ENCODE results near the gene STPG2. TPM values are rescaled to one million over a fixed set of nuclear protein-coding genes. Genes with fewer than 3 reads are reported as not detected.

Gene STPG2
- total RNA-seq, 4 donors from 2014 or later, result 0.79 to 1.2 TPM; not detected in 2

DNA sequence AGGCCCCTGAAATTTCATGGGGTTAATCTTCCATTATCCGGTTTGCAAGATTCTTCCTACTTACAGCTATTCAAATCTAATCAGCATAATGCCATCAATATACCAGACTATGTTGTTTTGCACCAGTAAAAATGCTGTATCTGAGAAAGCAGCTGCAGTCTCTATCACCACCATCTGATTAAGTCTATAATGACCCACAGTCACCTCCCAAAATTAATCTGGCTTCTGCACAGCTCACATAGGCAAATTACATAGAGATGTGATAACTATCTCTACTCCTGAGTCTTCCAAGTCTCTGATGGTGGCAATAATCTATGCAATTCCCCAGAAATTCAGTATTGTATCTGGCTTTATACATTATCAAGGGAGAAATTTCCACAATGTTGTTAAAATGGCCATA lies 113.2 kb downstream of the STPG2 start:
- Histone ChIP-seq H3K36me3 (no peaks in the 10 kb centered on the region), H3K4me1 (no peaks in the 10 kb centered on the region), H3K27ac (no peak overlapping the region), H3K9me3 (peaks cover 0 to 3% of the 10 kb centered on the region in 2 donors), H3K4me3 (no peak overlapping the region), H3K27me3 (no peaks in the 10 kb centered on the region)
- 79% methylated on average over 1 of the region's 1 CpG; no CpG with 5 or more reads in 1 of the 2 donors for WGBS, 2 donors (ENCODE audit: low coverage in 1 of 2)
- TF ChIP-seq POLR2AphosphoS5 (IDR thresholded peaks at IDR 0.05) (no peak), CTCF (IDR thresholded peaks at IDR 0.05) (no peak), POLR2A (IDR thresholded peaks at IDR 0.05) (no peak), EP300 (IDR thresholded peaks at IDR 0.05; ENCODE audit: low read depth) (no peak)
- DNase-seq, result no peak
- intact Hi-C loops (cut with DNase I; ENCODE audit: low total_unique reads) (no loop called here), in situ Hi-C loops (cut with MboI; ENCODE audit: low pct_ligation_motif_present in 1 of 4, low pct_unique_long_range_greater_than_20kb in 1 of 4, low sequenced_read_pairs in 3 of 4) (no loop called here)

DNA sequence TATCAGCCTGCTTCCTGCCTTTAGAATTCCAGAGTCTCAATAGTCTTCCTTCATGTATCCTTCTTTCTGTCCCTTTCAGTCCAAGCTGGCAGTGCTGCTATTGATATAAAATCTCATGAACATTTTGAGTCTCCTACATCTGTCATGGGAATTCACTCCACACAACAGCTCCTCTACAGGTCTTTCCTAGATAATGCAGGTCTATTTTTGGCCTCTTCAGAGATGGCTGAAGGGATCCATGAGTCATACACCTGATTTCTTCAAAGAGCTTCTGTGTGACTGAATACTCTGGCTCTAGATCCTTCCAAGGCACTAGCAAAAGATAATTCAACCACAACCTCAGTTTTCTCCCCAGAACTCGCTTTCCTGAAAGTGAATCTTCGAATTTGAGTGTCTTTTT lies 115.4 kb downstream of the STPG2 start:
- TF ChIP-seq CTCF (IDR thresholded peaks at IDR 0.05) (no peak), POLR2AphosphoS5 (IDR thresholded peaks at IDR 0.05) (no peak), EP300 (IDR thresholded peaks at IDR 0.05; ENCODE audit: low read depth) (no peak), POLR2A (IDR thresholded peaks at IDR 0.05) (no peak)
- no peak for DNase-seq
- Histone ChIP-seq H3K9me3 (peaks cover 0 to 3% of the 10 kb centered on the region in 2 donors), H3K27ac (no peak overlapping the region), H3K4me3 (no peak overlapping the region), H3K4me1 (no peaks in the 10 kb centered on the region), H3K27me3 (no peaks in the 10 kb centered on the region), H3K36me3 (no peaks in the 10 kb centered on the region)
- 47 to 70% methylated on average over 2 of the region's 2 CpGs for WGBS, 2 donors (ENCODE audit: low coverage in 1 of 2)
- intact Hi-C loops (cut with DNase I; ENCODE audit: low total_unique reads) (no loop called here), in situ Hi-C loops (cut with MboI; ENCODE audit: low pct_ligation_motif_present in 1 of 4, low pct_unique_long_range_greater_than_20kb in 1 of 4, low sequenced_read_pairs in 3 of 4) (no loop called here)

GRCh38 chr4:98026362-98026761 lies 116.9 kb downstream of the STPG2 start:
- Histone ChIP-seq H3K27ac (no peak overlapping the region), H3K4me3 (no peak overlapping the region), H3K27me3 (no peaks in the 10 kb centered on the region), H3K4me1 (no peaks in the 10 kb centered on the region), H3K9me3 (peaks cover 0 to 3% of the 10 kb centered on the region in 2 donors), H3K36me3 (no peaks in the 10 kb centered on the region)
- WGBS, 2 donors (ENCODE audit: low coverage in 1 of 2), result 87 to 93% methylated on average over 3 of the region's 3 CpGs
- DNase-seq, result no peak
- in situ Hi-C loops (cut with MboI; ENCODE audit: low pct_ligation_motif_present in 1 of 4, low pct_unique_long_range_greater_than_20kb in 1 of 4, low sequenced_read_pairs in 3 of 4), result no loop called here
- intact Hi-C loops (cut with DNase I; ENCODE audit: low total_unique reads), result no loop called here
- no peak for TF ChIP-seq POLR2AphosphoS5 (IDR thresholded peaks at IDR 0.05)
- TF ChIP-seq CTCF (IDR thresholded peaks at IDR 0.05), result no peak

DNA sequence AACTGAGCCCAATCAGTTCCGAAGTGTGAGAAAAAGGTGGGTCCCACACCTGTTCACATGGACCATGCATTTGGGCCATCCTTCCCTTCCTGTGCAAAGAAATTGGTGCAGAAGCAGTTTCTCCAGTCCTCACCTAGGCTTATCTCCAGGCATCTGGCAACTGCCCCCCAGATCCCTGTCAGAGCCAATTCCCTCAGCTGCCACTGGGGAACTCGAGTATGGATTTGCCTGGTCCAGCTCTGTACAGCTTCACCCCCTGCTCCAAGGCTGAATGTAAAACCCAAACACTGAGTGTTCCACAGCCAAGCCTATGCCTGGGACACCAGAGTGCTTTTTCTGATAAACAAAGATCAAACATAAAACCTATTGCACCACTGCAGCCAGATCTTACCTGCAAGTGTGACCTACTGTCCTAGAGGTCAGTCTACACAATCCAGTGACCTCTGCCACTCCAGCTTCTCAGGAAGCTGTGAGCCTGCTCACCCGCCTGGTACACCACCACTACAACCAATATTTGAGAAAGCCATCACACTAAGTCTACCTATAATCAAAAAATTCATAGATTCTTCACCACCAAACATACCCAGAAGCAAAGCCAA lies 136.4 kb downstream of the STPG2 start:
- WGBS, 2 donors (ENCODE audit: low coverage in 1 of 2), result 66% methylated on average over 3 of the region's 3 CpGs; no CpG with 5 or more reads in 1 of the 2 donors
- TF ChIP-seq EP300 (IDR thresholded peaks at IDR 0.05; ENCODE audit: low read depth) (no peak), POLR2AphosphoS5 (IDR thresholded peaks at IDR 0.05) (no peak)
- no peak overlapping the region for H3K27ac ChIP-seq
- no peaks in the 10 kb centered on the region for H3K9me3 ChIP-seq
- H3K4me3 ChIP-seq, result no peak overlapping the region
- no peak for DNase-seq
- H3K27me3 ChIP-seq, result no peaks in the 10 kb centered on the region
- no peaks in the 10 kb centered on the region for H3K4me1 ChIP-seq
- no peaks in the 10 kb centered on the region for H3K36me3 ChIP-seq
- intact Hi-C loops (cut with DNase I; ENCODE audit: low total_unique reads) (no loop called here), in situ Hi-C loops (cut with MboI; ENCODE audit: low pct_ligation_motif_present in 1 of 4, low pct_unique_long_range_greater_than_20kb in 1 of 4, low sequenced_read_pairs in 3 of 4) (no loop called here)

DNA sequence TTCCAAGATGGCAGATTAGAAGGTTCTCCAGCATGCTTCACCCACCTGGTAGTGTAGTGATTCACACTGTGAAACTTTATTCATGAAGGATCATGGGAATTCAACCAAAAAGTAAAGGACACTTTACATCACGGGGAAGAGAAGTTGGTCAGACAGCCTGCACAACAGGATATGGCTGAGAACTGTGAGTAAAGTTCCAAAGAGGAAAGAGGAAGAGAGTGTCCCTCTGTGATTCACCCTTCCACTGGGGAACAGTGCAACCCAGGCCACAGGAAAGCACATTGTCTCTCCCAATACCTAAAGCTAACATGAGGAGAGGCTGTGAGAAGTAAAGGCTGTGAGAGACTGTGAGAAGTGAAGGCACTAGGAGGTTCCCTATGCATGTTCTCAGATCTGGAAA lies 137.2 kb downstream of the STPG2 start:
- 81% methylated on average over 1 of the region's 1 CpG; no CpG with 5 or more reads in 1 of the 2 donors for WGBS, 2 donors (ENCODE audit: low coverage in 1 of 2)
- Histone ChIP-seq H3K4me3 (no peak overlapping the region), H3K27ac (no peak overlapping the region), H3K4me1 (no peaks in the 10 kb centered on the region), H3K36me3 (no peaks in the 10 kb centered on the region), H3K27me3 (no peaks in the 10 kb centered on the region), H3K9me3 (no peaks in the 10 kb centered on the region)
- intact Hi-C loops (cut with DNase I; ENCODE audit: low total_unique reads) (no loop called here), in situ Hi-C loops (cut with MboI; ENCODE audit: low pct_ligation_motif_present in 1 of 4, low pct_unique_long_range_greater_than_20kb in 1 of 4, low sequenced_read_pairs in 3 of 4) (no loop called here)
- DNase-seq, result no peak
- no peak for TF ChIP-seq CTCF (IDR thresholded peaks at IDR 0.05)
- no peak for TF ChIP-seq EP300 (IDR thresholded peaks at IDR 0.05; ENCODE audit: low read depth)
- no peak for TF ChIP-seq POLR2A (IDR thresholded peaks at IDR 0.05)
- no peak for TF ChIP-seq POLR2AphosphoS5 (IDR thresholded peaks at IDR 0.05)

Measured in transverse colon (tissue), 4 donors.